Spleen (tissue), 7 donors: Measurements from ENCODE around the gene RIT1.

Source experiments
- POLR2A ChIP-seq, 3 donors: fragments of 450-650 bp; IDR thresholded peaks; one replicate each; pipeline ENCODE4 v1.5.1; 2017; ENCODE audit warnings: antibody characterized with exemption in 3 of 3, mild to moderate bottlenecking in 1 of 3
- POLR2AphosphoS5 ChIP-seq, 3 donors: sonication (generic); formaldehyde crosslinking; IDR thresholded peaks; one replicate each; pipeline ENCODE4 v1.5.1; 2017; ENCODE audit warnings: antibody characterized with exemption in 3 of 3
- TF ChIP-seq, protein P1 (sequence below), 11 experiments: fragments of 200-600 bp in 7 of 11; fragments of 450-650 bp in 4 of 11; sonication (generic) in 4 of 11; IDR thresholded peaks in 8 of 11; conservative IDR thresholded peaks in 3 of 11; 1 replicate in 7 of 11; 2 replicates in 4 of 11; pipeline versions ENCODE4 v1.4.0 to v1.8.0; 2016 to 2021; ENCODE audit warnings: antibody characterized with exemption in 11 of 11, inconsistent platforms in 4 of 11, mild to moderate bottlenecking in 1 of 11
- donor health status: DM: no; HTN: no; CAD: no; lungs with moderate emphysema.
- donor health status: DM: no; HTN: no; CAD: no.
- donor health status: DM: no; HTN: no; CAD: no.

- TF ChIP-seq, protein P1, sequence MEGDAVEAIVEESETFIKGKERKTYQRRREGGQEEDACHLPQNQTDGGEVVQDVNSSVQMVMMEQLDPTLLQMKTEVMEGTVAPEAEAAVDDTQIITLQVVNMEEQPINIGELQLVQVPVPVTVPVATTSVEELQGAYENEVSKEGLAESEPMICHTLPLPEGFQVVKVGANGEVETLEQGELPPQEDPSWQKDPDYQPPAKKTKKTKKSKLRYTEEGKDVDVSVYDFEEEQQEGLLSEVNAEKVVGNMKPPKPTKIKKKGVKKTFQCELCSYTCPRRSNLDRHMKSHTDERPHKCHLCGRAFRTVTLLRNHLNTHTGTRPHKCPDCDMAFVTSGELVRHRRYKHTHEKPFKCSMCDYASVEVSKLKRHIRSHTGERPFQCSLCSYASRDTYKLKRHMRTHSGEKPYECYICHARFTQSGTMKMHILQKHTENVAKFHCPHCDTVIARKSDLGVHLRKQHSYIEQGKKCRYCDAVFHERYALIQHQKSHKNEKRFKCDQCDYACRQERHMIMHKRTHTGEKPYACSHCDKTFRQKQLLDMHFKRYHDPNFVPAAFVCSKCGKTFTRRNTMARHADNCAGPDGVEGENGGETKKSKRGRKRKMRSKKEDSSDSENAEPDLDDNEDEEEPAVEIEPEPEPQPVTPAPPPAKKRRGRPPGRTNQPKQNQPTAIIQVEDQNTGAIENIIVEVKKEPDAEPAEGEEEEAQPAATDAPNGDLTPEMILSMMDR (IDR thresholded peaks at IDR 0.05 in 8 of 11, conservative IDR thresholded peaks at IDR 0.05 in 3 of 11): no peak
- no peak for TF ChIP-seq POLR2A (IDR thresholded peaks at IDR 0.05)
- no peak for TF ChIP-seq POLR2AphosphoS5 (IDR thresholded peaks at IDR 0.05)
Observed at GRCh38 chr1:155934936-155935590, 23.9 kb upstream of the RIT1 start.
